IMR-90 (cell line): Measurements from ENCODE around the gene MAEA. TPM values are rescaled to one million over a fixed set of nuclear protein-coding genes. Genes with fewer than 3 reads are reported as not detected.

Experiments
- ATAC-seq: fragments of 200-7000 bp; cut with Tn5 transposase; 2 replicates; pipeline ENCODE4 v1.9.1; 2020; ENCODE audit warnings: low read depth, mild to moderate bottlenecking, moderate library complexity
- BruUV-seq: library from RNA; stranded (reverse); fragments of 400-500 nt; replicated peaks from 2 replicates; lab custom pipeline; 2021; lab: Mats Ljungman, UMichigan
- CTCF ChIA-PET: fragments of 300-600 bp; formaldehyde crosslinking; extraction: SDS; loops from one replicate; lab custom pipeline; 2021; ENCODE audit warnings: antibody characterized with exemption; lab: Yijun Ruan, JAX
- POLR2A ChIA-PET: fragments of 300-600 bp; sonication (Branson Sonifier 250); formaldehyde crosslinking; loops from one replicate; lab custom pipeline; 2022; ENCODE audit warnings: antibody characterized with exemption; ENCODE audit not compliant: unreplicated experiment; lab: Charles Lee
- DNase-seq: peaks from one replicate; pipeline ENCODE4 v3.0.0; 2013
- H2AFZ ChIP-seq: replicated peaks from 2 replicates; pipeline ENCODE3; 2013; ENCODE audit warnings: low read length, mild to moderate bottlenecking; ENCODE audit not compliant: poor library complexity
- H2AK5ac ChIP-seq: 2 replicates; pipeline ENCODE4 v1.6.1; 2013; ENCODE audit warnings: low read depth, low read length, inconsistent platforms
- H2AK9ac ChIP-seq: replicated peaks from 2 replicates; pipeline ENCODE3; 2013; ENCODE audit warnings: mild to moderate bottlenecking, low read depth, low read length, moderate library complexity; ENCODE audit not compliant: poor library complexity
- H2BK120ac ChIP-seq: 2 replicates; pipeline ENCODE4 v1.6.1; 2013; ENCODE audit warnings: low read depth, low read length, inconsistent platforms
- H2BK15ac ChIP-seq: 3 replicates; pipeline ENCODE4 v1.6.1; 2013; ENCODE audit warnings: low read depth, low read length, inconsistent platforms
- H2BK20ac ChIP-seq: 2 replicates; pipeline ENCODE4 v1.6.1; 2013; ENCODE audit warnings: low read depth, mild to moderate bottlenecking, inconsistent platforms, low read length, moderate library complexity
- H2BK5ac ChIP-seq: 2 replicates; pipeline ENCODE4 v1.6.1; 2013; ENCODE audit warnings: mild to moderate bottlenecking, low read depth, low read length, inconsistent platforms; ENCODE audit not compliant: poor library complexity, severe bottlenecking
- H3K14ac ChIP-seq: replicated peaks from 2 replicates; pipeline ENCODE4 v1.6.1; 2013; ENCODE audit warnings: low read depth, low read length, inconsistent platforms
- H3K18ac ChIP-seq: 2 replicates; pipeline ENCODE4 v1.6.1; 2013; ENCODE audit warnings: low read depth, low read length, control low read depth
- H3K23ac ChIP-seq: 2 replicates; pipeline ENCODE4 v1.6.1; 2013; ENCODE audit warnings: low read depth, low read length, inconsistent platforms
- H3K27ac ChIP-seq: 2 replicates; pipeline ENCODE4 v1.5.1; 2013; ENCODE audit warnings: mild to moderate bottlenecking, control low read depth, low read length; ENCODE audit not compliant: insufficient read depth
- H3K27me3 ChIP-seq: 2 replicates; pipeline ENCODE4 v1.6.1; 2013; ENCODE audit warnings: low read length; ENCODE audit not compliant: control insufficient read depth, insufficient read depth
- H3K36me3 ChIP-seq: 2 replicates; pipeline ENCODE4 v1.6.1; 2013; ENCODE audit warnings: low read length, mixed read lengths; ENCODE audit not compliant: control insufficient read depth, insufficient read depth
- H3K4ac ChIP-seq: 2 replicates; pipeline ENCODE4 v1.6.1; 2013; ENCODE audit warnings: low read depth, low read length, inconsistent platforms
- H3K4me1 ChIP-seq: 2 replicates; pipeline ENCODE4 v1.6.1; 2013; ENCODE audit warnings: low read length, mixed read lengths; ENCODE audit not compliant: control insufficient read depth, insufficient read depth
- H3K4me2 ChIP-seq: 2 replicates; pipeline ENCODE4 v1.6.1; 2013; ENCODE audit warnings: low read depth, mild to moderate bottlenecking, control low read depth, low read length, moderate library complexity
- H3K4me3 ChIP-seq: 2 replicates; pipeline ENCODE4 v1.5.1; 2013; ENCODE audit warnings: low read depth, mild to moderate bottlenecking, control low read depth, low read length, moderate library complexity; ENCODE audit not compliant: insufficient read depth
- H3K56ac ChIP-seq: 2 replicates; pipeline ENCODE4 v1.6.1; 2013; ENCODE audit warnings: low read length, inconsistent platforms; ENCODE audit not compliant: insufficient read depth; ENCODE audit errors: extremely low read depth
- H3K79me1 ChIP-seq, 2 experiments: 2 replicates each; pipeline ENCODE4 v1.6.1; 2013; ENCODE audit warnings: low read length in 2 of 2, inconsistent platforms in 1 of 2, low read depth in 1 of 2
- H3K9ac ChIP-seq: 2 replicates; pipeline ENCODE4 v1.6.1; 2013; ENCODE audit warnings: low read depth, low read length, control low read depth
- H3K9me1 ChIP-seq: 2 replicates; pipeline ENCODE4 v1.6.1; 2013; ENCODE audit warnings: low read length, inconsistent platforms; ENCODE audit not compliant: insufficient read depth
- H3K9me3 ChIP-seq: 2 replicates; pipeline ENCODE4 v1.6.1; 2013; ENCODE audit warnings: low read length; ENCODE audit not compliant: control insufficient read depth, insufficient read depth
- H4K20me1 ChIP-seq: 2 replicates; pipeline ENCODE4 v1.6.1; 2013; ENCODE audit warnings: low read length, inconsistent platforms; ENCODE audit not compliant: insufficient read depth
- H4K5ac ChIP-seq: 2 replicates; pipeline ENCODE4 v1.6.1; 2013; ENCODE audit warnings: mild to moderate bottlenecking, low read depth, low read length, control low read depth
- H4K8ac ChIP-seq, 2 experiments: 2 replicates each; pipeline ENCODE4 v1.6.1; 2013; ENCODE audit warnings: low read depth in 2 of 2, low read length in 2 of 2, control low read depth in 1 of 2, inconsistent platforms in 1 of 2
- H4K91ac ChIP-seq: 2 replicates; pipeline ENCODE4 v1.6.1; 2013; ENCODE audit warnings: low read depth, low read length, inconsistent platforms; ENCODE audit not compliant: insufficient read depth
- BHLHE40 ChIP-seq: fragments of 150-350 bp; IDR thresholded peaks from 2 replicates; pipeline ENCODE4 v1.6.1; 2016; ENCODE audit warnings: mild to moderate bottlenecking, low read depth, low read length
- CTCF ChIP-seq: conservative IDR thresholded peaks from 2 replicates; pipeline ENCODE4 v1.5.1; 2012; ENCODE audit warnings: mild to moderate bottlenecking, low read depth, low read length, improper control_type of control experiment
- ELK1 ChIP-seq: fragments of 150-350 bp; IDR thresholded peaks from 2 replicates; pipeline ENCODE4 v1.6.1; 2016; ENCODE audit warnings: low read depth, mild to moderate bottlenecking, low read length, moderate library complexity, borderline replicate concordance
- MAFK ChIP-seq: IDR thresholded peaks from 2 replicates; pipeline ENCODE4 v1.6.1; 2012; ENCODE audit warnings: low read depth, low read length, improper control_type of control experiment
- MAZ ChIP-seq: IDR thresholded peaks from 2 replicates; pipeline ENCODE4 v1.6.1; 2012; ENCODE audit warnings: low read depth, mild to moderate bottlenecking, low read length, improper control_type of control experiment, moderate library complexity, borderline replicate concordance
- NFE2L2 ChIP-seq: fragments of 150-350 bp; IDR thresholded peaks from 2 replicates; pipeline ENCODE4 v1.6.1; 2016; ENCODE audit warnings: low read depth, mild to moderate bottlenecking, low read length
- POLR2A ChIP-seq: IDR thresholded peaks from 2 replicates; pipeline ENCODE4 v1.6.1; 2012; ENCODE audit warnings: mild to moderate bottlenecking, low read depth, low read length
- RAD21 ChIP-seq: IDR thresholded peaks from 2 replicates; pipeline ENCODE4 v1.6.1; 2012; ENCODE audit warnings: low read length, improper control_type of control experiment
- RCOR1 ChIP-seq: IDR thresholded peaks from 2 replicates; pipeline ENCODE4 v1.6.1; 2012; ENCODE audit warnings: mild to moderate bottlenecking, low read length, improper control_type of control experiment; ENCODE audit not compliant: insufficient replicate concordance
- RFX5 ChIP-seq: IDR thresholded peaks from 2 replicates; pipeline ENCODE4 v1.8.0; 2012; ENCODE audit warnings: low read depth, mild to moderate bottlenecking, low read length, moderate library complexity
- SMC3 ChIP-seq: fragments of 150-350 bp; IDR thresholded peaks from 2 replicates; pipeline ENCODE4 v1.6.1; 2016; ENCODE audit warnings: low read depth, mild to moderate bottlenecking, antibody characterized with exemption, low read length, moderate library complexity
- WGBS, 2 experiments: methylation state at CpG; one replicate each; pipeline versions ENCODE4 v1.1.5 to v1.1.7; 2013; ENCODE audit warnings: missing lambda C conversion rate in 2 of 2; ENCODE audit not compliant: insufficient read length in 1 of 2; ENCODE audit errors: extremely low coverage in 2 of 2; 5-methylcytosine and 5-hydroxymethylcytosine counted together
- dilution Hi-C: fragments of 300-500 bp; cut with HindIII; formaldehyde crosslinking; loops from one replicate; pipeline ENCODE4 v1.14.3; 2018; ENCODE audit warnings: low sequenced_read_pairs; ENCODE audit not compliant: unreplicated experiment
- in situ Hi-C: fragments of 300-500 bp; cut with MboI; formaldehyde crosslinking; loops from 3 replicates; pipeline ENCODE4 v1.14.3; 2019; ENCODE audit warnings: low sequenced_read_pairs, inconsistent platforms, mixed read lengths
- intact Hi-C: fragments of 100-400 bp; cut with micrococcal nuclease; formaldehyde crosslinking; loops from 2 replicates; pipeline ENCODE4 v1.10.0; 2022
- polyA plus RNA-seq, 3 experiments: library from polyadenylated mRNA; depleted of rRNA; stranded (reverse); fragments of >200 nt; gene quantifications; 2 replicates each; pipeline ENCODE4 v1.2.3, GENCODE V29; 2012; ENCODE audit warnings: low replicate concordance in 1 of 3
- total RNA-seq: library from RNA; depleted of rRNA; stranded (reverse); fragments of >200 nt; gene quantifications from 2 replicates; pipeline ENCODE4 v1.2.3, GENCODE V29; 2012

Gene MAEA
- total and polyA plus RNA-seq, 2 of the 4 experiments (the other 2 are of a cell fraction), result 61.5 to 108 TPM

GRCh38 chr4:1327526-1328266 lies 38.0 kb downstream of the MAEA start:
- no peak overlapping the region for H3K56ac ChIP-seq
- peaks cover 72% of the 10 kb centered on the region for H3K36me3 ChIP-seq
- in situ Hi-C loops (no loop called here), dilution Hi-C loops (no loop called here), intact Hi-C loops (no loop called here)
- no peaks in the 10 kb centered on the region; the same call in 1 of the 2 replicates for H3K4me1 ChIP-seq
- no peak overlapping the region for H3K4me3 ChIP-seq
- no peak overlapping the region for H3K23ac ChIP-seq
- H4K8ac ChIP-seq, result no peak overlapping the region
- no peak overlapping the region for H2BK15ac ChIP-seq
- ChIA-PET CTCF (no interaction called here), POLR2A (no interaction called here)
- no peak overlapping the region for H2BK120ac ChIP-seq
- peaks cover 6% of the 10 kb centered on the region for H3K9me3 ChIP-seq
- H3K27ac ChIP-seq, result no peak overlapping the region
- no peak overlapping the region for H2AK9ac ChIP-seq
- no peaks in the 10 kb centered on the region for H3K9me1 ChIP-seq
- DNase-seq (no peak), ATAC-seq (no peak)
- no peak overlapping the region for H3K4me2 ChIP-seq
- peaks cover 25% of the 10 kb centered on the region for H4K20me1 ChIP-seq
- no peak overlapping the region for H2AFZ ChIP-seq
- H4K91ac ChIP-seq, result no peak overlapping the region
- BruUV-seq, result no TSS peak
- no peak overlapping the region for H2BK5ac ChIP-seq
- H4K5ac ChIP-seq, result no peak overlapping the region
- H3K79me1 ChIP-seq, result peaks cover 34 to 62% of the 10 kb centered on the region in 2 experiments
- H2BK20ac ChIP-seq, result no peak overlapping the region
- H3K18ac ChIP-seq, result no peak overlapping the region
- H2AK5ac ChIP-seq, result no peak overlapping the region
- no peaks in the 10 kb centered on the region for H3K27me3 ChIP-seq
- H3K9ac ChIP-seq, result no peak overlapping the region
- H3K14ac ChIP-seq, result no peak overlapping the region
- H3K4ac ChIP-seq, result no peak overlapping the region
- TF ChIP-seq ELK1 (no peak), MAZ (no peak), RAD21 (no peak), BHLHE40 (no peak), CTCF (no peak), SMC3 (no peak), MAFK (no peak), RCOR1 (no peak), RFX5 (no peak), POLR2A (no peak), NFE2L2 (no peak)
- WGBS, 2 experiments, result 94% methylated on average over 15 of the region's 33 CpGs; no CpG with 5 or more reads in 1 of the 2 experiments
